Heart right ventricle (tissue), 16 donors: ENCODE results near the gene IQGAP2. TPM values are rescaled to one million over a fixed set of nuclear protein-coding genes. Genes with fewer than 3 reads are reported as not detected.

Source experiments
- ATAC-seq, 8 donors: fragments of 200-7000 bp; cut with Tn5 transposase; one replicate each; pipeline ENCODE4 v1.9.1; 2020; ENCODE audit warnings: mild to moderate bottlenecking in 8 of 8, moderate library complexity in 8 of 8, moderate number of reproducible peaks in 1 of 8
- DNase-seq, 2 donors: peaks; one replicate each; pipeline ENCODE4 v3.0.0-alpha.2; 2020
- H3K27ac ChIP-seq, 10 donors: fragments of 200-600 bp; sonication (generic) in 2 of 10; one replicate each; pipeline versions ENCODE4 v1.5.0 to v1.8.0; 2020 to 2022; ENCODE audit warnings: mild to moderate bottlenecking in 3 of 10
- H3K27me3 ChIP-seq, 7 donors: fragments of 200-600 bp; one replicate each; pipeline ENCODE4 v1.8.0; 2021 to 2022; ENCODE audit warnings: mild to moderate bottlenecking in 2 of 7
- H3K36me3 ChIP-seq, 9 donors: fragments of 200-600 bp; sonication (generic) in 1 of 9; one replicate each; pipeline versions ENCODE4 v1.5.0 to v1.8.0; 2020 to 2022; ENCODE audit warnings: mild to moderate bottlenecking in 2 of 9
- H3K4me1 ChIP-seq, 9 donors: fragments of 200-600 bp; sonication (generic) in 1 of 9; one replicate each; pipeline versions ENCODE4 v1.5.0 to v1.8.0; 2020 to 2022; ENCODE audit warnings: mild to moderate bottlenecking in 4 of 9
- H3K4me3 ChIP-seq, 10 donors: fragments of 200-600 bp; sonication (generic) in 2 of 10; one replicate each; pipeline versions ENCODE4 v1.5.0 to v1.8.0; 2020 to 2022; ENCODE audit warnings: mild to moderate bottlenecking in 7 of 10, moderate library complexity in 2 of 10
- H3K9me3 ChIP-seq, 11 donors: fragments of 200-600 bp in 10 of 11; sonication (generic) in 2 of 11; one replicate each; pipeline versions ENCODE4 v1.5.0 to v1.8.0; 2013 to 2022; ENCODE audit warnings: mild to moderate bottlenecking in 2 of 11, control low read depth in 1 of 11, moderate library complexity in 1 of 11
- CTCF ChIP-seq, 9 donors: fragments of 200-600 bp; sonication (generic) in 2 of 9; IDR thresholded peaks; one replicate each; pipeline versions ENCODE4 v1.5.0 to v1.8.0; 2021 to 2022; ENCODE audit warnings: antibody characterized with exemption in 9 of 9, mild to moderate bottlenecking in 5 of 9, moderate library complexity in 1 of 9
- WGBS, 2 donors: extraction: QIAGEN DNeasy Blood & Tissue Kit; methylation state at CpG; one replicate each; pipeline ENCODE4 v1.1.7; 2013; ENCODE audit warnings: inconsistent platforms in 1 of 2; 5-methylcytosine and 5-hydroxymethylcytosine counted together
- intact Hi-C, 10 donors: fragments of 100-400 bp; cut with DNase I; formaldehyde crosslinking; loops; one replicate each; pipeline versions ENCODE4 v1.11.1 to v1.14.2; 2022
- polyA plus RNA-seq, 2 donors: library from polyadenylated mRNA; stranded (reverse); fragments of 200-250 nt; gene quantifications; one replicate each; pipeline ENCODE4 v1.2.3, GENCODE V29; 2013
- total RNA-seq, 10 donors: library from RNA; stranded (reverse); fragmentation: NEBNext Ultra II Directional in 3 of 10; extraction: Animal tissue kit (Norgen Biotek cat#: 25700) in 3 of 10; gene quantifications; one replicate each; pipeline versions ENCODE4 v1.2.1 to v1.2.4, GENCODE V29; 2021 to 2023
- donor health status: Arrhythmogenic right ventricular cardiomyopathy.
- donor health status: ischemic (EF 13 %, LVEDD 7.1; RV severe dilation, severe dysfunction).
- donor health status: healthy with polysubstance abuse.
- donor health status: DM: no; HTN: yes; CAD: no.
- donor health status: DM: no; HTN: no; CAD: no.
- donor health status: ischemic (EF 25% LVEDD 6.9; RV normal size, moderate dysfunction).
- donor health status: ischemic (EF 25% LVEDD 5.7; RV mildly dilated, moderate dysfunction).
- donor health status: healthy.
- donor health status: DM: yes; HTN: yes; CAD: no.
- donor health status: Ischemic cardiomyopathy.
- donor health status: ischemic (EF 35%, LVEDD 5.7; RV mildly dilated, moderate dysfunction).
- donor health status: nonischemic (EF 11% LVEDD 7.7; RV severe dilation, severe dysfunction).
- donor health status: DM: yes; HTN: yes; CAD: no.
- donor health status: PGD.
- donor health status: ischemic (EF 29% LVEDD 5.4; RV normal size, mild dysfunction).
- donor health status: nonischemic (EF 23%, LVEDD 6.1; RV moderate dilation, normal function).

IQGAP2 gene
- total and polyA plus RNA-seq, 12 donors, result 2.5 to 22.3 (median 5.0) TPM

- DNase-seq, result no peak
- ATAC-seq, result no peak
Observed at GRCh38 chr5:76490960-76491359, 87.9 kb downstream of the IQGAP2 start.

GRCh38 chr5:76492819-76493189 is 89.7 kb downstream of the IQGAP2 start:
- peaks cover 0 to 4% (median 0%) of the 10 kb centered on the region in 9 donors for H3K4me1 ChIP-seq
- no peak overlapping the region for H3K4me3 ChIP-seq
- peaks cover 0 to 7% (median 0%) of the 10 kb centered on the region in 7 donors for H3K27me3 ChIP-seq
- no peaks in the 10 kb centered on the region for H3K36me3 ChIP-seq
- intact Hi-C loops, result no loop called here
- H3K27ac ChIP-seq, result no peak overlapping the region
- H3K9me3 ChIP-seq, result no peaks in the 10 kb centered on the region
- WGBS, 2 donors, result 73 to 74% methylated on average over 6 of the region's 6 CpGs
- DNase-seq (no peak), ATAC-seq (no peak)
- no peak for TF ChIP-seq CTCF (IDR thresholded peaks at IDR 0.05)

More at GRCh38 chr5:76490960-76491359, 87.9 kb downstream of the IQGAP2 start:
- Histone ChIP-seq H3K27me3 (peaks cover 0 to 7% (median 0%) of the 10 kb centered on the region in 7 donors), H3K36me3 (no peaks in the 10 kb centered on the region), H3K4me3 (no peak overlapping the region), H3K4me1 (peaks cover 0 to 4% (median 0%) of the 10 kb centered on the region in 9 donors), H3K9me3 (no peaks in the 10 kb centered on the region), H3K27ac (no peak overlapping the region)
- no peak for TF ChIP-seq CTCF (IDR thresholded peaks at IDR 0.05)
- intact Hi-C loops, result no loop called here

GRCh38 chr5:76493190-76493837 is 90.2 kb downstream of the IQGAP2 start:
- H3K27ac ChIP-seq, result no peak overlapping the region
- no peaks in the 10 kb centered on the region for H3K36me3 ChIP-seq
- H3K4me1 ChIP-seq, result peaks cover 0 to 4% (median 0%) of the 10 kb centered on the region in 9 donors
- intact Hi-C loops, result no loop called here
- ATAC-seq (no peak), DNase-seq (no peak)
- H3K4me3 ChIP-seq, result no peak overlapping the region
- TF ChIP-seq CTCF (IDR thresholded peaks at IDR 0.05), result no peak
- H3K9me3 ChIP-seq, result no peaks in the 10 kb centered on the region
- 88 to 92% methylated on average over 8 of the region's 8 CpGs for WGBS, 2 donors
- peaks cover 0 to 7% (median 0%) of the 10 kb centered on the region in 7 donors for H3K27me3 ChIP-seq

GRCh38 chr5:76494201-76494600 is 91.1 kb downstream of the IQGAP2 start:
- Histone ChIP-seq H3K27me3 (peaks cover 0 to 7% (median 0%) of the 10 kb centered on the region in 7 donors), H3K4me3 (no peak overlapping the region), H3K36me3 (no peaks in the 10 kb centered on the region), H3K9me3 (no peaks in the 10 kb centered on the region), H3K4me1 (peaks cover 0 to 4% (median 0%) of the 10 kb centered on the region in 9 donors), H3K27ac (no peak overlapping the region)
- intact Hi-C loops, result no loop called here
- ATAC-seq (no peak), DNase-seq (no peak)
- 81 to 83% methylated on average over 4 of the region's 4 CpGs for WGBS, 2 donors
- TF ChIP-seq CTCF (IDR thresholded peaks at IDR 0.05), result no peak
